ENCODE results near the gene STAT5A. TPM values are rescaled to one million over a fixed set of nuclear protein-coding genes. Genes with fewer than 3 reads are reported as not detected.

The STAT5A gene
- total and polyA plus RNA-seq, 2 experiments from 2014 or later, result 2.3 to 18.1 TPM

- H3K4me3 Mint-ChIP-seq, result no peak overlapping the region
- no peaks in the 10 kb centered on the region for H3K79me2 ChIP-seq (replicated peaks; ENCODE audit: insufficient read depth)
- no peak for ATAC-seq
These were observed 20.8 kb downstream of the STAT5A start for GRCh38 chr17:42309142-42309541.

More at GRCh38 chr17:42309142-42309541, 20.8 kb downstream of the STAT5A start:
- no peak overlapping the region for H3K27ac ChIP-seq (ENCODE audit: low read depth)
- no peak overlapping the region for H3K27ac Mint-ChIP-seq
- H3K4me2 ChIP-seq, result no peak overlapping the region
- peaks cover 18% of the 10 kb centered on the region for H3K27me3 Mint-ChIP-seq (ENCODE audit: insufficient read depth, low read depth, poor library complexity)
- no peaks in the 10 kb centered on the region; the same call in 1 of the 2 replicates for H4K20me1 ChIP-seq (replicated peaks; ENCODE audit: insufficient read depth)
- H3K36me3 Mint-ChIP-seq (ENCODE audit: low read depth), result no peaks in the 10 kb centered on the region; the same call in 2 of the 3 replicates
- peaks cover 15% of the 10 kb centered on the region for H3F3A ChIP-seq (replicated peaks; ENCODE audit: low read depth)
- no peaks in the 10 kb centered on the region for H3K36me3 ChIP-seq (ENCODE audit: insufficient read depth)
- peaks cover 38% of the 10 kb centered on the region for H3K4me1 Mint-ChIP-seq
- no peak overlapping the region for H2AFZ ChIP-seq
- H3K27me3 ChIP-seq (ENCODE audit: insufficient read depth), result no peaks in the 10 kb centered on the region
- H3K9me2 ChIP-seq (ENCODE audit: insufficient read depth), result no peaks in the 10 kb centered on the region
- peaks cover 23% of the 10 kb centered on the region for H3K4me1 ChIP-seq (ENCODE audit: insufficient read depth)
- no peak overlapping the region for H3K4me3 ChIP-seq
- TF ChIP-seq EZH2phosphoT487 (IDR thresholded peaks at IDR 0.05; ENCODE audit: unreplicated experiment) (no peak), EZH2 (IDR thresholded peaks at IDR 0.05; ENCODE audit: low read depth, unreplicated experiment) (no peak), CTCF (conservative IDR thresholded peaks at IDR 0.05; ENCODE audit: low read depth in 2 of 2) (no peak), CREB1 (CRISPR knock-in tag; IDR thresholded peaks at IDR 0.05; ENCODE audit: low read depth) (no peak), STAT1 (IDR thresholded peaks at IDR 0.05; ENCODE audit: unreplicated experiment) (no peak), POLR2AphosphoS5 (IDR thresholded peaks at IDR 0.05; ENCODE audit: low read depth) (no peak), REST (IDR thresholded peaks at IDR 0.05; ENCODE audit: unreplicated experiment) (no peak), ZNF331 (CRISPR knock-in tag; IDR thresholded peaks at IDR 0.05; ENCODE audit: low read depth) (no peak), ZNF114 (CRISPR knock-in tag; IDR thresholded peaks at IDR 0.05) (no peak), JUNB (IDR thresholded peaks at IDR 0.05; ENCODE audit: unreplicated experiment) (no peak), NANOG (IDR thresholded peaks at IDR 0.05; ENCODE audit: borderline replicate concordance) (no peak)
- TF ChIP-seq, protein P1, sequence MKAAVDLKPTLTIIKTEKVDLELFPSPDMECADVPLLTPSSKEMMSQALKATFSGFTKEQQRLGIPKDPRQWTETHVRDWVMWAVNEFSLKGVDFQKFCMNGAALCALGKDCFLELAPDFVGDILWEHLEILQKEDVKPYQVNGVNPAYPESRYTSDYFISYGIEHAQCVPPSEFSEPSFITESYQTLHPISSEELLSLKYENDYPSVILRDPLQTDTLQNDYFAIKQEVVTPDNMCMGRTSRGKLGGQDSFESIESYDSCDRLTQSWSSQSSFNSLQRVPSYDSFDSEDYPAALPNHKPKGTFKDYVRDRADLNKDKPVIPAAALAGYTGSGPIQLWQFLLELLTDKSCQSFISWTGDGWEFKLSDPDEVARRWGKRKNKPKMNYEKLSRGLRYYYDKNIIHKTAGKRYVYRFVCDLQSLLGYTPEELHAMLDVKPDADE (IDR thresholded peaks at IDR 0.05), result no peak
- TF ChIP-seq, protein P2, sequence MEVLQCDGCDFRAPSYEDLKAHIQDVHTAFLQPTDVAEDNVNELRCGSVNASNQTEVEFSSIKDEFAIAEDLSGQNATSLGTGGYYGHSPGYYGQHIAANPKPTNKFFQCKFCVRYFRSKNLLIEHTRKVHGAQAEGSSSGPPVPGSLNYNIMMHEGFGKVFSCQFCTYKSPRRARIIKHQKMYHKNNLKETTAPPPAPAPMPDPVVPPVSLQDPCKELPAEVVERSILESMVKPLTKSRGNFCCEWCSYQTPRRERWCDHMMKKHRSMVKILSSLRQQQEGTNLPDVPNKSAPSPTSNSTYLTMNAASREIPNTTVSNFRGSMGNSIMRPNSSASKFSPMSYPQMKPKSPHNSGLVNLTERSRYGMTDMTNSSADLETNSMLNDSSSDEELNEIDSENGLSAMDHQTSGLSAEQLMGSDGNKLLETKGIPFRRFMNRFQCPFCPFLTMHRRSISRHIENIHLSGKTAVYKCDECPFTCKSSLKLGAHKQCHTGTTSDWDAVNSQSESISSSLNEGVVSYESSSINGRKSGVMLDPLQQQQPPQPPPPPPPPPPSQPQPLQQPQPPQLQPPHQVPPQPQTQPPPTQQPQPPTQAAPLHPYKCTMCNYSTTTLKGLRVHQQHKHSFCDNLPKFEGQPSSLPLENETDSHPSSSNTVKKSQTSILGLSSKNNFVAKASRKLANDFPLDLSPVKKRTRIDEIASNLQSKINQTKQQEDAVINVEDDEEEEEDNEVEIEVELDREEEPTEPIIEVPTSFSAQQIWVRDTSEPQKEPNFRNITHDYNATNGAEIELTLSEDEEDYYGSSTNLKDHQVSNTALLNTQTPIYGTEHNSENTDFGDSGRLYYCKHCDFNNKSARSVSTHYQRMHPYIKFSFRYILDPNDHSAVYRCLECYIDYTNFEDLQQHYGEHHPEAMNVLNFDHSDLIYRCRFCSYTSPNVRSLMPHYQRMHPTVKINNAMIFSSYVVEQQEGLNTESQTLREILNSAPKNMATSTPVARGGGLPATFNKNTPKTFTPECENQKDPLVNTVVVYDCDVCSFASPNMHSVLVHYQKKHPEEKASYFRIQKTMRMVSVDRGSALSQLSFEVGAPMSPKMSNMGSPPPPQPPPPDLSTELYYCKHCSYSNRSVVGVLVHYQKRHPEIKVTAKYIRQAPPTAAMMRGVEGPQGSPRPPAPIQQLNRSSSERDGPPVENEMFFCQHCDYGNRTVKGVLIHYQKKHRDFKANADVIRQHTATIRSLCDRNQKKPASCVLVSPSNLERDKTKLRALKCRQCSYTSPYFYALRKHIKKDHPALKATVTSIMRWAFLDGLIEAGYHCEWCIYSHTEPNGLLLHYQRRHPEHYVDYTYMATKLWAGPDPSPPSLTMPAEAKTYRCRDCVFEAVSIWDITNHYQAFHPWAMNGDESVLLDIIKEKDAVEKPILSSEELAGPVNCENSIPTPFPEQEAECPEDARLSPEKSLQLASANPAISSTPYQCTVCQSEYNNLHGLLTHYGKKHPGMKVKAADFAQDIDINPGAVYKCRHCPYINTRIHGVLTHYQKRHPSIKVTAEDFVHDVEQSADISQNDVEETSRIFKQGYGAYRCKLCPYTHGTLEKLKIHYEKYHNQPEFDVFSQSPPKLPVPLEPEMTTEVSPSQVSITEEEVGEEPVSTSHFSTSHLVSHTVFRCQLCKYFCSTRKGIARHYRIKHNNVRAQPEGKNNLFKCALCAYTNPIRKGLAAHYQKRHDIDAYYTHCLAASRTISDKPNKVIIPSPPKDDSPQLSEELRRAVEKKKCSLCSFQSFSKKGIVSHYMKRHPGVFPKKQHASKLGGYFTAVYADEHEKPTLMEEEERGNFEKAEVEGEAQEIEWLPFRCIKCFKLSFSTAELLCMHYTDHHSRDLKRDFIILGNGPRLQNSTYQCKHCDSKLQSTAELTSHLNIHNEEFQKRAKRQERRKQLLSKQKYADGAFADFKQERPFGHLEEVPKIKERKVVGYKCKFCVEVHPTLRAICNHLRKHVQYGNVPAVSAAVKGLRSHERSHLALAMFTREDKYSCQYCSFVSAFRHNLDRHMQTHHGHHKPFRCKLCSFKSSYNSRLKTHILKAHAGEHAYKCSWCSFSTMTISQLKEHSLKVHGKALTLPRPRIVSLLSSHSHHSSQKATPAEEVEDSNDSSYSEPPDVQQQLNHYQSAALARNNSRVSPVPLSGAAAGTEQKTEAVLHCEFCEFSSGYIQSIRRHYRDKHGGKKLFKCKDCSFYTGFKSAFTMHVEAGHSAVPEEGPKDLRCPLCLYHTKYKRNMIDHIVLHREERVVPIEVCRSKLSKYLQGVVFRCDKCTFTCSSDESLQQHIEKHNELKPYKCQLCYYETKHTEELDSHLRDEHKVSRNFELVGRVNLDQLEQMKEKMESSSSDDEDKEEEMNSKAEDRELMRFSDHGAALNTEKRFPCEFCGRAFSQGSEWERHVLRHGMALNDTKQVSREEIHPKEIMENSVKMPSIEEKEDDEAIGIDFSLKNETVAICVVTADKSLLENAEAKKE (CRISPR knock-in tag; IDR thresholded peaks at IDR 0.05), result no peak
- DNase-seq (ENCODE audit: low spot score), result no peak
- H3K9me3 Mint-ChIP-seq, result no peaks in the 10 kb centered on the region; the same call in 2 of the 3 replicates

Measured in GM23338 (cell line).